AG20443 (cell line): ENCODE data around the gene FAM3B.
"Not testable (repeated sequence)": the region's sequence is repeated elsewhere in the genome, so short reads cannot be mapped to it uniquely, and the experiment has no call there.

Experiments
- DNase-seq: peaks from one replicate; pipeline ENCODE4 v3.0.0; 2012; ENCODE audit warnings: low spot score, mixed read lengths

The FAM3B gene

GRCh38 chr21:41350436-41351155, 34.0 kb downstream of the FAM3B start:
- no peak for DNase-seq

GRCh38 chr21:41357546-41357945, 40.9 kb downstream of the FAM3B start:
- DNase-seq = no peak

DNA sequence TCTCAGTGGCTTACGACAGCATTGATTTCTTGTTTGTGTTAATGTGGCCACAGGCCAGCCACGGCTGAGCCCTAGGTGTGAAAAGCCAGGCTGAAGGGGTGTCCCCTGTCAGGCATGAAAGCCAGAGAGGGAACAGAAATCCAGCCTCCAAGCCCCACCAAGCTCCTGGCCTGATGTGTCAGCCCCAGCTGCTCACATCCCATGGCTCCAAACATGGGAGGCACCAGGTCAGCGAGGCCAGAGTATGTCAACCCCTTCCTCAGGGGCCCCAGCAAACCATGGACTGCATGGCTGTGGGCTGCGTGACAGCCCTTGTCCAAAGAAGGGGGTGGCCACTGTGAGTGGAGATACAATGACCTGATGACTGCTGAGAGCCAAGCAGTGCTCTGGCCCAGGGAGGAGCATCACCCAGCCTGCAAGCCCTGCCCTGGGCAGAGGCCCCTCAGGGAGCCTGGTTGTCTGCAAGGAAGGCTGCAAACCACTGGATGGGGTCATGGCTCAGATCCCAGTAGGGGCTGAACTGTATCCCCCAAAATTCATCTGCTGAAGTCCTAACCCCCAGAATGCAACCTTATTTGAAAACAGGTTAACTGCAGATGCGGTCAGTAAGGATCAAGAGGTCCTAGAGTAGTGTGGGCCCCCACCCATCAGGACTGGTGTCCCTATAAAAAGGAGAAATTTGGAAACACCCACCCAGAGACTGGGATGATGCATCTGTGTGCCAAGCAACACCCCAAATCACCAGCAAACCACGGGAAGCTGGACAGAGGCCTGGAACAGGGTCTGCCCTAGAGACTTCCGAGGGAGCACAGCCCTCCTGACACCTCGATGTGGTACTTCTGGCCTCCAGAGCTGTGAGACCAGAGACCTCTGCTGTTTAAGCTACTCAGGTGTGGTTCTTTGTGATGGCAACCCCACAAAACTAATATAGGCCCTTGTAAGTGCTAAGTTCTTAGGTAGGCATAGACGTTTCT, 41.9 kb downstream of the FAM3B start:
- no peak for DNase-seq

- DNase-seq = no peak
These were observed 42.7 kb downstream of the FAM3B start for GRCh38 chr21:41359286-41359685.

GRCh38 chr21:41359754-41360071, 43.1 kb downstream of the FAM3B start:
- DNase-seq = not testable (repeated sequence)

DNA sequence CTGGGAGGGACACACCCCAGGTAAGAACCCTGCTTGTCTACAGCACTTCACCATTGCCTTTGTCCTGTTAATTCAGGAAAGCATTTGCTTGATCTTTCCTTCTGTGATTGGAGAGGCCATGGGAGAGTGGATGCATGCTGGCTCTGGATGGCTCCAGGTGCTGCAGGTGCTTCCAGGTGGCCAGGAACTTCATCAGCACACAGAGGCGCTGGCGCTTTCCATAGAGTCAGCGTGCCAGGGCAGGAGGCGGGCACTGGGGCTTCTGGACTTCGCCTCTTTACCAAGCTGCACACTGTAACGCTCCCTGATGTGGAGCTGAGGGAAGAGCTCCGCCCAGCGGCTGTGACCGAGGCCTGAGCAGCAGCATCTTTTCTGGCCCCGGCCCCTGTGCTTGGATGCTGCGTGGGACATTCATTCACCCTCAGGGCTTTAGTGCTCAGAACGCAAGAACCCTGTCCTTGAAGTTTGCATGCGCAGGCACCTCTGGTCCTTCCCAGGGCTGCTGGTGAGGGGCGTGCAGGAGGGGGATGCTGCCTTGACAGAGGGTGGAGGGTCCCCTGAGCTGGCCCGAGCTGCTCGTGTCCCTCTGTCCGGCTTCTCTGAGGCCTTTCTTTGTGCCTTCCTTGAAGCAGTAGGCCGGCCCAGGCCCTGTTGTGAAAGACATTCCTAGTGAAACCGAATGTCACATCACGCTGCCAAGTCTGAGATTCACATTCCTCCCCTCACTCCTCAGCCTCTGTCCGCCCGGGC, 43.6 kb downstream of the FAM3B start:
- peak; percentile 76 for DNase-seq

DNA sequence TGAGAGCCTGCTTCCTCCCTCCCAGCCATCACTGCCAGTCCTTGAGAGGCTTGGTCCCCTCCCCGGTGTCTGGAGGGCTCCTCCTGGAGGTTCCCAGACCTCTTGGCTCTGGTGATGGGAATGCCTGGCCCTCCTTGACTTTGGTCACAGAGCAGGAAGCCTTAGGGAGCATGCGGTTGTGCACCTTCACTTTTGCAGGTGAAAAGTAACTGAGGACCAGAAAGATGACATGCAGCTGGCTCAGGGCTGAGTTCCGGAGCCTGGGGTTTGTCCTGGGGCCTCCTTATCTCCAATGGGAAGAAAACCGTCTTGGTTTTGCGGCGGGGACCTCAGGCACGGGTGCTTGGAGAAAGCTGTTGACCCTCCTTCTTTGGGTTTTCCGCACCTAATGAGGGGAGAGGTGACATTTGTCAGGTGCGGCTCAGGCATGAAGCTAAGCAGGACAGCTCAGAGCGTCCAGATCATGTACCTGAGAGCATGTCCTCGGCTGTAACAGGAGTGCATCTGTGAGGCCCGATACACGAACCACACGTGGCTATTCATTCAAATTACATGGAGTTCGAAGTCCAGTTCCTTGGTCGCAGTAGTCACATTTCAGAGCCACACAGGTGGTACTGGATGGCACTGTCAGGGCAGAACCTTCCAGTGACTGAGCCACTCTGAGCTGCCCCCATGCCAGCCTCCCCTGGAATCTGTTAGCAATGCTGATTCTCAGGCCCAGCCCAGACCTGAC, 44.6 kb downstream of the FAM3B start:
- DNase-seq = no peak

DNA sequence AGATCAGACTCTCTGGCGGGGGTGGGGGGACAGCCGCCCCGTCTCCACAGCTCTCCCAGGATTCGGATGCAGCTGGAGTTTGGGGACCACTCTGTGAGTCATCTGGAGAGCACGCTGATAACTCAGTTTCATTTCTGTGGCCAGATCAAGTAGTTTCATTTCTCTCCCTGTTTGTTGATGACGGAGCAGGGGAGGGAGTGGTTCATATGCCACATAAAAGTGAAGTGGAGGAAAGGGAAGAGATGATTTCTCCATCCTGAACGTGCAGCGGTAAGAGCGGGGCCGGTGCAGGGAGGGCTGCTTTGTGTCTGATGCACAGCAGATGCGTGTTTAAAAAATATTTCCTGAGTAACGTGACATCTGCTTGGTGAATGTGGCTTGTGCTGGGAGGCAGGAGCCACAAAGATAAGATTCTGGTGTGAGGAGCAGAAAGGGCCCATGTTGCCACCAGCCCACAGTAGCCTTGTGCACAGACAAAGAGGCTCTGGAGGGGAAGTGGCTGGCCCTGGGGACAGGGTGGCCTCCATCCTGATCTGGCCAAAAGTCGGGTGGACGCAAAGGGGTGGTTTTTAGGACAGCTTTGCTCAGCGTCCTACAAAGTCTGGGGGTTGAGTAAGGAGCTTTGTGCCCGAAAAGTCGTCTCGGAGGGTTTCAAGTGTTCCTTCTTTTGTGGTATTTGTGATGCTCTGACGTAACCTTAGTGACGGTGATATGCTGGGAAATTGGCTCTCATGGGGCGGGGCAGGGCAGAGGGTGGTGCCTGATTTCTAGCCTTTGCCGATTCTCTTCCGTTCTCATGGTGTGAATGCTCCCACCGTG, 45.4 kb downstream of the FAM3B start, which contains the start of gene MX2:
TSS of gene MX2 (plus strand) at position 242 of the 819 bp plus-strand sequence. CDS start 14,880 bp downstream, outside the sequence.
- DNase-seq = peak; percentile 85

- DNase-seq = no peak
These were observed 46.2 kb downstream of the FAM3B start for GRCh38 chr21:41362605-41363369.

DNA sequence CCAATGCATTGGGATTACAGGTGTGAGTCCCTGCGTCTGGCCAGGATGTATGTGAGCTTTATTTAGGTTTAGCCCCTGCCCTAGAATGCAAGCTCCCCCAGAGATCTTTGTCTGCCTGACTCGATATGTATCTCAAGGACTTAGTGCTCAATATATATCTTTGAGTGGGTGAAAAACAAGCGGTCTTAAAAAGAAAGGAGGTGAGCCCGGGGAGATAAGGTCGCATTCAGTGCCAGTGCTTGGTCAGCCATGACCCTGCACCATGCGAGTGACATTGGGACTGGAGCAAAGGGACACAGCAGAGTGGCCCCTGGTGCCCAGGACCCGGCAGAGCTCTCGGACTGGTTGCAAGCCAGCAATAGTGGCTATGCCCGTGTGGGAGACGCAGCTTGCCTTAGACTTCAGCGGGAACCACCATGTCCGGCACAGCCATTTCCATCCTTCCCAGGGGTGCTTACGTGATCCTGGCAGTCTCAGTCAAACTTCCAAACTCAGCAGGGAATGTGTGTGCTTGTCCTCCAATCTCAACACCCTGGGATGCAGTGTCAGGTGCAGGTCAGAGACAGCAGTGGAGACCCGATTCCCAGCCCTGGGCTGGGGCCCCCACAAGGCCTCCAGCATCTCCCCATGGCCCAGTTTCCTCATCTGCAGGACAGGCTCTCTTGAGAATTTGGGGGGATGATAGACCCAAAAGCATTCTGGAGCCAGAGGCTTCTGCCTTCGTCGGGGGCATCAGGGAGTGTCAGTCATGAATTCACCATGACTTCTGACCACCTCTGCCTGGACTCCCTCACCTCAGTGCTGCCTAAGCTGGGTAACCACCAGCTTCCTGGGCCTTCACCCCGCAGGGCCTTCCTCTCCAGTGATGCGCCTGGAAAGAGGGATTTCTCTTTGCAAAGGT, 47.0 kb downstream of the FAM3B start:
- DNase-seq = no peak

- DNase-seq = no peak
These were observed 47.7 kb downstream of the FAM3B start for GRCh38 chr21:41364308-41364707.

GRCh38 chr21:41365377-41366107, 48.9 kb downstream of the FAM3B start:
- no peak for DNase-seq

GRCh38 chr21:41366522-41367151, 50.0 kb downstream of the FAM3B start:
- DNase-seq = peak; percentile 70

DNA sequence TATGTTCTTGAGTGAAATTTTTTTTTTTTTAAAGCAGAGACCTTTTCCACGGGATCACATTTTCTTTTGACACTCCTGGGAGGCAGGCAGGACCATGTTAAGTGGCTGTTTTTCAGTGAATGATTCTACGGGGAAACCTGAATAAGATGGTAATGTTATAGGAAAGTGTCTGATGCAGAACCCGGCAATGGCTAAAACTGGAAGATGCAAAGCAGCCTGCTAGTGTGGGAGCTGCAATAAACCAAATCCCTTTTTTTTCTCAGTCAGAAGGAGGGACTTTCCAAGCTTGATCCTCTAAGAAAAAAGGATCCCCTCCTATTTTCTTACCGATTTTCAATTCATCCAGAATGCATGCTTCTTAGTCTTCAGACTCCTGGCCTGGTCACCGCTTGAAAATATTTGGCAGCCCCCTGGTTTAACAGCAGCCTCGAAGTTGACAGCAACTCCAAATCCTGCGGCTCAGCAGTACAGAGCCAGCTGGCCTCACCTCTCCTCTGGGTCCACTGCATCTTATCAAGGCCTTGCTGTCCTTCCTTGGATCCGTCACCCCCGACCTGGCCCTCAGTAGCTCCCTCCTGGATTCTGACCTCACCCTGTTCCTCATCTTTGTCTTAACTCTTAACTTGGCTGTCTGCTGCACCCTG, 50.8 kb downstream of the FAM3B start:
- no peak for DNase-seq

GRCh38 chr21:41367945-41368734, 51.5 kb downstream of the FAM3B start:
- DNase-seq = no peak

- DNase-seq = no peak
These were observed 52.1 kb downstream of the FAM3B start for GRCh38 chr21:41368735-41369104.
